ENCODE data around the gene SORCS1.

- TF ChIP-seq RAD21 (IDR thresholded peaks at IDR 0.05; ENCODE audit: low read depth) (no peak), TAF1 (IDR thresholded peaks at IDR 0.05; ENCODE audit: low read depth) (no peak), CREB1 (IDR thresholded peaks at IDR 0.05; ENCODE audit: low read depth) (no peak), CEBPB (IDR thresholded peaks at IDR 0.05) (no peak), USF1 (IDR thresholded peaks at IDR 0.05) (no peak)
These were observed 469.8 kb downstream of the SORCS1 start for GRCh38 chr10:106694696-106695095.

All from Ishikawa (cell line).